H1 (cell line): ENCODE data around the gene SLAMF1. TPM values are rescaled to one million over a fixed set of nuclear protein-coding genes. Genes with fewer than 3 reads are reported as not detected.
A peak's percentile ranks its signal among the peaks of the same experiment; 100 is the strongest.

Experiments used
- CTCF ChIA-PET: fragments of 300-600 bp; sonication (Branson Sonifier 250); formaldehyde crosslinking; loops from one replicate; lab custom pipeline; 2021; ENCODE audit not compliant: partially characterized antibody; lab: Charles Lee
- POLR2A ChIA-PET: fragments of 300-600 bp; sonication (Branson Sonifier 250); formaldehyde crosslinking; loops from one replicate; lab custom pipeline; 2021; ENCODE audit warnings: inconsistent platforms; ENCODE audit not compliant: partially characterized antibody; lab: Charles Lee
- DNase-seq, 2 experiments: peaks; one replicate each; pipeline versions ENCODE4 v3.0.0 to v3.0.0-alpha.2; 2010 to 2022; ENCODE audit warnings: low spot score in 2 of 2, low read depth in 1 of 2, mixed read lengths in 1 of 2
- FAIRE-seq: peaks from 2 replicates; lab custom pipeline; 2011; peaks lifted over from hg19 to GRCh38; lab: Jason Lieb, UNC
- H2AFZ ChIP-seq: 2 replicates; pipeline ENCODE4 v1.8.1; 2012; ENCODE audit warnings: low read length, inconsistent platforms
- H2AK5ac ChIP-seq: 2 replicates; pipeline ENCODE4 v1.6.1; 2013; ENCODE audit warnings: low read depth, low read length
- H2BK120ac ChIP-seq: replicated peaks from 2 replicates; pipeline ENCODE3; 2013; ENCODE audit warnings: low read depth, low read length, inconsistent platforms
- H2BK12ac ChIP-seq: 2 replicates; pipeline ENCODE4 v1.6.1; 2013; ENCODE audit warnings: low read depth, low read length
- H2BK15ac ChIP-seq: 2 replicates; pipeline ENCODE4 v1.6.1; 2013; ENCODE audit warnings: low read length
- H2BK20ac ChIP-seq: 2 replicates; pipeline ENCODE4 v1.6.1; 2013; ENCODE audit warnings: low read length
- H2BK5ac ChIP-seq: 2 replicates; pipeline ENCODE4 v1.6.1; 2013; ENCODE audit warnings: low read depth, low read length
- H3K14ac ChIP-seq: 2 replicates; pipeline ENCODE4 v1.6.1; 2013; ENCODE audit warnings: inconsistent platforms; ENCODE audit not compliant: insufficient read length
- H3K18ac ChIP-seq: 2 replicates; pipeline ENCODE4 v1.6.1; 2013; ENCODE audit warnings: low read length; ENCODE audit errors: extremely low read depth
- H3K23ac ChIP-seq: 2 replicates; pipeline ENCODE4 v1.6.1; 2013; ENCODE audit warnings: inconsistent platforms; ENCODE audit not compliant: insufficient read length
- H3K23me2 ChIP-seq: 2 replicates; pipeline ENCODE4 v1.6.1; 2013; ENCODE audit warnings: low read depth, low read length
- H3K27ac ChIP-seq: 2 replicates; pipeline ENCODE4 v1.6.1; 2011; ENCODE audit warnings: low read depth, low read length, inconsistent platforms
- H3K27me3 ChIP-seq, 4 experiments: replicated peaks in 1 of 4; 1 replicate in 1 of 4; 2 replicates in 3 of 4; pipeline versions ENCODE4 v1.6.1 to v1.8.1; 2011 to 2013; ENCODE audit warnings: low read length in 3 of 4, mild to moderate bottlenecking in 3 of 4, inconsistent platforms in 2 of 4, mixed read lengths in 2 of 4, moderate library complexity in 1 of 4; ENCODE audit not compliant: control insufficient read depth in 3 of 4, insufficient read depth in 3 of 4; ENCODE audit errors: extremely low read depth in 1 of 4
- H3K36me3 ChIP-seq, 4 experiments: 2 replicates each; pipeline versions ENCODE4 v1.6.1 to v1.8.1; 2011 to 2013; ENCODE audit warnings: mild to moderate bottlenecking in 4 of 4, low read length in 3 of 4, moderate library complexity in 2 of 4, control low read depth in 1 of 4, inconsistent platforms in 1 of 4; ENCODE audit not compliant: insufficient read depth in 4 of 4, control insufficient read depth in 2 of 4
- H3K4ac ChIP-seq: replicated peaks from 2 replicates; pipeline ENCODE3; 2013; ENCODE audit warnings: low read length, low read depth, mixed read lengths, inconsistent platforms; ENCODE audit not compliant: insufficient read length
- H3K4me1 ChIP-seq, 4 experiments: replicated peaks in 1 of 4; 1 replicate in 1 of 4; 2 replicates in 3 of 4; pipeline versions ENCODE4 v1.6.1 to v1.8.1; 2011 to 2013; ENCODE audit warnings: low read length in 3 of 4, inconsistent platforms in 2 of 4, mixed read lengths in 1 of 4; ENCODE audit not compliant: insufficient read depth in 4 of 4, control insufficient read depth in 3 of 4
- H3K4me2 ChIP-seq, 2 experiments: 2 replicates each; pipeline versions ENCODE4 v1.6.1 to v1.8.1; 2011 to 2013; ENCODE audit warnings: low read depth in 2 of 2, low read length in 2 of 2, control low read depth in 1 of 2, inconsistent platforms in 1 of 2, mild to moderate bottlenecking in 1 of 2; ENCODE audit not compliant: insufficient read depth in 1 of 2
- H3K4me3 ChIP-seq, 4 experiments: fragments of 200-600, 300-600 bp in 1 of 4; sonication (generic), shearing (Covaris generic), sonication (Bioruptor Twin) in 1 of 4; 2 replicates each; pipeline versions ENCODE4 v1.5.1 to v1.8.1; 2011 to 2016; ENCODE audit warnings: low read length in 4 of 4, low read depth in 3 of 4, control low read depth in 2 of 4, inconsistent platforms in 2 of 4, mild to moderate bottlenecking in 2 of 4, mixed read lengths in 1 of 4, moderate library complexity in 1 of 4; ENCODE audit not compliant: insufficient read depth in 2 of 4; ENCODE audit errors: extremely low read depth in 1 of 4
- H3K56ac ChIP-seq: replicated peaks from 2 replicates; pipeline ENCODE3; 2013; ENCODE audit warnings: low read depth, mild to moderate bottlenecking, mixed read lengths, low read length, inconsistent platforms; ENCODE audit not compliant: insufficient read length
- H3K79me1 ChIP-seq: 2 replicates; pipeline ENCODE4 v1.6.1; 2013; ENCODE audit warnings: low read depth, low read length, control low read depth
- H3K79me2 ChIP-seq, 2 experiments: 2 replicates each; pipeline versions ENCODE4 v1.6.1 to v1.8.1; 2012 to 2013; ENCODE audit warnings: low read length in 2 of 2, mild to moderate bottlenecking in 2 of 2, inconsistent platforms in 1 of 2; ENCODE audit not compliant: insufficient read depth in 2 of 2, control insufficient read depth in 1 of 2
- H3K9ac ChIP-seq, 4 experiments: replicated peaks in 1 of 4; 1 replicate in 1 of 4; 2 replicates in 3 of 4; pipeline versions ENCODE4 v1.6.1 to v1.8.1; 2011 to 2013; ENCODE audit warnings: low read depth in 3 of 4, low read length in 3 of 4, control low read depth in 2 of 4, mild to moderate bottlenecking in 2 of 4, moderate library complexity in 2 of 4, inconsistent platforms in 1 of 4; ENCODE audit errors: extremely low read depth in 1 of 4
- H3K9me3 ChIP-seq, 2 experiments: 2 replicates each; pipeline versions ENCODE4 v1.6.1 to v1.8.1; 2012 to 2013; ENCODE audit warnings: mild to moderate bottlenecking in 2 of 2, moderate library complexity in 2 of 2, control low read depth in 1 of 2, inconsistent platforms in 1 of 2, low read depth in 1 of 2, low read length in 1 of 2, mixed read lengths in 1 of 2; ENCODE audit not compliant: insufficient read depth in 2 of 2
- H4K20me1 ChIP-seq, 2 experiments: replicated peaks in 1 of 2; 2 replicates each; pipeline versions ENCODE3 to v1.8.1; 2011 to 2013; ENCODE audit warnings: inconsistent platforms in 2 of 2, low read length in 2 of 2, mild to moderate bottlenecking in 1 of 2; ENCODE audit not compliant: insufficient read depth in 2 of 2, control insufficient read depth in 1 of 2
- H4K5ac ChIP-seq: 2 replicates; pipeline ENCODE4 v1.6.1; 2013; ENCODE audit warnings: low read length, low read depth, mixed read lengths, inconsistent platforms; ENCODE audit not compliant: insufficient read length
- H4K8ac ChIP-seq: 2 replicates; pipeline ENCODE4 v1.8.0; 2013; ENCODE audit warnings: mild to moderate bottlenecking, moderate library complexity, low read length, inconsistent platforms; ENCODE audit not compliant: insufficient read depth; ENCODE audit errors: extremely low read depth
- H4K91ac ChIP-seq: replicated peaks from 2 replicates; pipeline ENCODE3; 2013; ENCODE audit warnings: low read length, mixed read lengths, inconsistent platforms; ENCODE audit not compliant: insufficient read length
- ATF3 ChIP-seq: IDR thresholded peaks from 2 replicates; pipeline ENCODE4 v1.6.1; 2011; ENCODE audit warnings: low read depth, mild to moderate bottlenecking, low read length; ENCODE audit not compliant: insufficient read depth
- CHD1 ChIP-seq: IDR thresholded peaks from 2 replicates; pipeline ENCODE4 v1.6.1; 2012; ENCODE audit warnings: low read depth, low read length, improper control_type of control experiment
- CHD2 ChIP-seq: IDR thresholded peaks from 2 replicates; pipeline ENCODE4 v1.6.1; 2012; ENCODE audit warnings: low read length, improper control_type of control experiment
- E2F6 ChIP-seq: IDR thresholded peaks from 2 replicates; pipeline ENCODE4 v1.6.1; 2012; ENCODE audit warnings: inconsistent platforms
- EZH2 ChIP-seq: fragments of 200-600 bp; sonication (generic); IDR thresholded peaks from 2 replicates; pipeline ENCODE4 v1.7.1; 2012; ENCODE audit warnings: low read depth, mild to moderate bottlenecking, moderate library complexity, low read length, inconsistent platforms; ENCODE audit not compliant: severe bottlenecking
- RBBP5 ChIP-seq: IDR thresholded peaks from 2 replicates; pipeline ENCODE4 v1.7.1; 2012; ENCODE audit warnings: low read depth, mild to moderate bottlenecking, inconsistent platforms, low read length, moderate library complexity, borderline replicate concordance
- SAP30 ChIP-seq: fragments of 300-600 bp; sonication (generic); IDR thresholded peaks from 2 replicates; pipeline ENCODE4 v1.7.1; 2012; ENCODE audit warnings: low read length, moderate library complexity, mild to moderate bottlenecking, inconsistent platforms; ENCODE audit not compliant: insufficient read depth, insufficient replicate concordance
- SIN3A ChIP-seq, 2 experiments: IDR thresholded peaks in 1 of 2; conservative IDR thresholded peaks in 1 of 2; 2 replicates each; pipeline ENCODE4 v1.6.1; 2011 to 2012; ENCODE audit warnings: low read length in 2 of 2, improper control_type of control experiment in 1 of 2, low read depth in 1 of 2, mild to moderate bottlenecking in 1 of 2
- SIRT6 ChIP-seq: IDR thresholded peaks from one replicate; pipeline ENCODE4 v1.7.1; 2012; ENCODE audit warnings: low read length, inconsistent platforms
- SP1 ChIP-seq: IDR thresholded peaks from 2 replicates; pipeline ENCODE4 v1.6.1; 2011; ENCODE audit warnings: low read depth, low read length
- TAF1 ChIP-seq: IDR thresholded peaks from 2 replicates; pipeline ENCODE4 v1.6.1; 2011; ENCODE audit warnings: mild to moderate bottlenecking, low read depth, low read length
- TCF12 ChIP-seq: IDR thresholded peaks from 2 replicates; pipeline ENCODE4 v1.6.1; 2011; ENCODE audit warnings: low read depth, mild to moderate bottlenecking, low read length
- TEAD4 ChIP-seq: IDR thresholded peaks from 2 replicates; pipeline ENCODE4 v1.6.1; 2012; ENCODE audit warnings: low read depth, low read length, inconsistent platforms, mixed read lengths
- WGBS, 2 experiments: shearing (Covaris generic) in 1 of 2; methylation state at CpG; one replicate each; pipeline versions ENCODE4 v1.1.6 to v1.1.7; 2013 to 2015; ENCODE audit warnings: low lambda C conversion rate in 2 of 2, mixed read lengths in 2 of 2, inconsistent platforms in 1 of 2, low coverage in 1 of 2, missing lambda C conversion rate in 1 of 2; ENCODE audit not compliant: insufficient replicate concordance in 2 of 2, insufficient coverage in 1 of 2, insufficient read length in 1 of 2; ENCODE audit errors: extremely low coverage in 1 of 2, missing lambda C conversion rate in 1 of 2; 5-methylcytosine and 5-hydroxymethylcytosine counted together
- polyA plus RNA-seq, 7 experiments: library from polyadenylated mRNA; depleted of rRNA in 3 of 7; stranded (reverse) in 5 of 7; unstranded in 2 of 7; fragments of >200 nt in 5 of 7; fragments of 200-250 nt in 2 of 7; gene quantifications; 1 replicate in 5 of 7; 2 replicates in 1 of 7; 4 replicates in 1 of 7; pipeline versions ENCODE4 v1.2.1 to v1.2.3, GENCODE V29; 2011 to 2013; ENCODE audit warnings: missing spikeins in 2 of 7, mixed read lengths in 2 of 7
- total RNA-seq: library from RNA; stranded (reverse); fragmentation: NEBNext Ultra II Directional; extraction: Animal tissue kit (Norgen Biotek cat#: 25700); gene quantifications from 2 replicates; pipeline ENCODE4 v1.2.1, GENCODE V29; 2021

SLAMF1 gene
- total and polyA plus RNA-seq, 2 of the 8 experiments (the other 6 are each of a cell fraction or from before 2014, with no cell fraction given), result not detected

GRCh38 chr1:160636076-160636475 is 10.8 kb downstream of the SLAMF1 start:
- H4K8ac ChIP-seq, result no peak overlapping the region
- no peak overlapping the region for H3K9ac ChIP-seq
- POLR2A ChIA-PET, result no interaction called here
- H3K27me3 ChIP-seq, result no peaks in the 10 kb centered on the region
- H2BK12ac ChIP-seq, result no peak overlapping the region
- peaks cover 0 to 3% (median 0%) of the 10 kb centered on the region in 4 experiments; a peak in 1 of 7 replicates for H3K4me1 ChIP-seq
- FAIRE-seq, result no peak
- DNase-seq, result no peak
- H3K23ac ChIP-seq, result no peak overlapping the region
- H2BK20ac ChIP-seq, result 0 out of 2 replicates have a peak overlapping the region, but pooled peaks have one; percentile 4
- H3K4me2 ChIP-seq, result no peak overlapping the region
- H3K79me2 ChIP-seq, result no peaks in the 10 kb centered on the region
- H3K4ac ChIP-seq, result no peak overlapping the region
- H4K5ac ChIP-seq, result no peak overlapping the region
- H2AK5ac ChIP-seq, result no peak overlapping the region
- H4K91ac ChIP-seq, result no peak overlapping the region
- H4K20me1 ChIP-seq, result no peaks in the 10 kb centered on the region
- H3K23me2 ChIP-seq, result no peaks in the 10 kb centered on the region
- H3K14ac ChIP-seq, result no peak overlapping the region
- no peak overlapping the region for H2BK5ac ChIP-seq
- H3K9me3 ChIP-seq, result no peaks in the 10 kb centered on the region
- H3K4me3 ChIP-seq, result no peak overlapping the region
- CTCF ChIA-PET, result interaction anchor here (0.9 kb wide), 1 partner anchor 38 kb away, joined by 3 read pairs; no protein-coding TSS in a partner anchor
- H2BK15ac ChIP-seq, result no peak overlapping the region
- no peaks in the 10 kb centered on the region for H3K36me3 ChIP-seq
- H2BK120ac ChIP-seq, result no peak overlapping the region
- H3K79me1 ChIP-seq, result no peaks in the 10 kb centered on the region
- H3K27ac ChIP-seq, result no peak overlapping the region
- 86% methylated on average over 4 of the region's 4 CpGs; no CpG with 5 or more reads in 1 of the 2 experiments for whole genome bisulfite sequencing, 2 experiments
- H3K56ac ChIP-seq, result no peak overlapping the region
- H2AFZ ChIP-seq, result 0 out of 2 replicates have a peak overlapping the region, but pooled peaks have one; percentile 23
- H3K18ac ChIP-seq, result no peak overlapping the region
- TF ChIP-seq CHD2 (no peak), TAF1 (no peak), SIN3A (conservative IDR thresholded peaks at IDR 0.05 in 1 of 2, IDR thresholded peaks at IDR 0.05 in 1 of 2; ENCODE audit: low read depth in 1 of 2, low read length in 2 of 2) (no peak), CHD1 (no peak), SAP30 (no peak), RBBP5 (no peak), ATF3 (no peak), TCF12 (no peak), TEAD4 (no peak), EZH2 (no peak), SIRT6 (no peak), SP1 (no peak), E2F6 (no peak)
